CD14-positive monocyte (primary cell): ENCODE results near the gene CXorf65. TPM values are rescaled to one million over a fixed set of nuclear protein-coding genes. Genes with fewer than 3 reads are reported as not detected.

Experiments
- DNase-seq, 3 donors: peaks; one replicate each; pipeline ENCODE4 v3.0.0-alpha.2; 2011 to 2022
- H2AFZ ChIP-seq: 2 replicates; pipeline ENCODE4 v1.6.0; 2012; ENCODE audit warnings: mild to moderate bottlenecking, low read depth, low read length, inconsistent platforms; ENCODE audit not compliant: insufficient read depth, poor library complexity, severe bottlenecking
- H3K27ac ChIP-seq, 2 donors: 1 replicate in 1 of 2; 2 replicates in 1 of 2; pipeline ENCODE4 v1.5.1; 2012 to 2013; ENCODE audit warnings: low read length in 2 of 2, control low read depth in 1 of 2, inconsistent platforms in 1 of 2, low read depth in 1 of 2, mild to moderate bottlenecking in 1 of 2
- H3K27me3 ChIP-seq, 2 donors: one replicate each; pipeline versions ENCODE4 v1.6.0 to v1.6.1; 2011 to 2013; ENCODE audit warnings: low read length in 2 of 2; ENCODE audit not compliant: control insufficient read depth in 2 of 2, insufficient read depth in 2 of 2
- H3K36me3 ChIP-seq, 2 donors: replicated peaks in 1 of 2; 1 replicate in 1 of 2; 2 replicates in 1 of 2; pipeline versions ENCODE4 v1.5.1 to v1.6.1; 2012 to 2013; ENCODE audit warnings: low read length in 2 of 2, control low read depth in 1 of 2, inconsistent platforms in 1 of 2, mild to moderate bottlenecking in 1 of 2; ENCODE audit not compliant: insufficient read depth in 2 of 2, control insufficient read depth in 1 of 2
- H3K4me1 ChIP-seq, 2 donors: 1 replicate in 1 of 2; 2 replicates in 1 of 2; pipeline versions ENCODE4 v1.5.1 to v1.6.1; 2012 to 2013; ENCODE audit warnings: low read length in 2 of 2, control low read depth in 1 of 2, inconsistent platforms in 1 of 2, mild to moderate bottlenecking in 1 of 2, moderate library complexity in 1 of 2; ENCODE audit not compliant: insufficient read depth in 2 of 2, control insufficient read depth in 1 of 2
- H3K4me2 ChIP-seq: replicated peaks from 2 replicates; pipeline ENCODE3; 2012; ENCODE audit warnings: low read length, moderate library complexity, mild to moderate bottlenecking; ENCODE audit not compliant: poor library complexity, severe bottlenecking; ENCODE audit errors: extremely low read depth
- H3K4me3 ChIP-seq, 3 experiments: fragments of 200-600 bp in 1 of 3; sonication (generic) in 1 of 3; replicated peaks in 1 of 3; 1 replicate in 2 of 3; 2 replicates in 1 of 3; pipeline ENCODE4 v1.5.1; 2011 to 2013; ENCODE audit warnings: low read length in 3 of 3, mild to moderate bottlenecking in 3 of 3, control low read depth in 2 of 3, low read depth in 2 of 3, inconsistent platforms in 1 of 3, moderate library complexity in 1 of 3
- H3K79me2 ChIP-seq: 2 replicates; pipeline ENCODE4 v1.6.0; 2012; ENCODE audit warnings: mild to moderate bottlenecking, control low read depth, inconsistent platforms, low read length, moderate library complexity; ENCODE audit not compliant: insufficient read depth
- H3K9ac ChIP-seq: 2 replicates; pipeline ENCODE4 v1.6.0; 2017; ENCODE audit warnings: low read length, mild to moderate bottlenecking; ENCODE audit not compliant: insufficient read depth, poor library complexity, severe bottlenecking
- H3K9me3 ChIP-seq, 2 donors: replicated peaks in 1 of 2; 1 replicate in 1 of 2; 2 replicates in 1 of 2; pipeline versions ENCODE4 v1.5.1 to v1.6.1; 2012 to 2013; ENCODE audit warnings: low read length in 2 of 2, control low read depth in 1 of 2; ENCODE audit not compliant: control insufficient read depth in 1 of 2, insufficient read depth in 1 of 2
- H4K20me1 ChIP-seq: 2 replicates; pipeline ENCODE4 v1.6.0; 2012; ENCODE audit warnings: mild to moderate bottlenecking, low read length, control low read depth, moderate library complexity; ENCODE audit not compliant: insufficient read depth
- H3K27ac Mint-ChIP-seq, 7 donors: one replicate each; pipeline ENCODE4 v1.8.0; 2020; ENCODE audit warnings: mild to moderate bottlenecking in 7 of 7, mixed read lengths in 7 of 7, moderate library complexity in 6 of 7, inconsistent platforms in 2 of 7
- H3K27me3 Mint-ChIP-seq, 3 donors: one replicate each; pipeline ENCODE4 v1.8.0; 2021 to 2022; ENCODE audit warnings: low read depth in 3 of 3, mild to moderate bottlenecking in 3 of 3, mixed read lengths in 3 of 3, moderate library complexity in 3 of 3, inconsistent platforms in 1 of 3
- H3K36me3 Mint-ChIP-seq, 2 donors: one replicate each; pipeline ENCODE4 v1.8.0; 2020; ENCODE audit warnings: mixed read lengths in 2 of 2, inconsistent platforms in 1 of 2, mild to moderate bottlenecking in 1 of 2
- H3K4me1 Mint-ChIP-seq: one replicate; pipeline ENCODE4 v1.8.0; 2020; ENCODE audit warnings: mild to moderate bottlenecking, mixed read lengths
- H3K4me3 Mint-ChIP-seq, 2 donors: one replicate each; pipeline ENCODE4 v1.8.0; 2020; ENCODE audit warnings: mild to moderate bottlenecking in 2 of 2, mixed read lengths in 2 of 2, moderate library complexity in 1 of 2
- H3K9me3 Mint-ChIP-seq, 7 donors: one replicate each; pipeline ENCODE4 v1.8.0; 2020 to 2022; ENCODE audit warnings: mixed read lengths in 7 of 7, mild to moderate bottlenecking in 6 of 7, moderate library complexity in 6 of 7, inconsistent platforms in 2 of 7
- CTCF ChIP-seq: fragments of 200-600 bp; IDR thresholded peaks from one replicate; pipeline ENCODE4 v1.8.0; 2022; ENCODE audit warnings: antibody characterized with exemption, mild to moderate bottlenecking
- WGBS: methylation state at CpG from one replicate; pipeline ENCODE4 v1.1.5; 2013; ENCODE audit warnings: missing lambda C conversion rate; ENCODE audit not compliant: insufficient coverage; 5-methylcytosine and 5-hydroxymethylcytosine counted together
- intact Hi-C, 2 donors: fragments of 100-400 bp; cut with micrococcal nuclease; formaldehyde crosslinking; loops; one replicate each; pipeline versions ENCODE4 v1.15.0 to v1.15.1; 2023
- polyA plus RNA-seq, 3 donors: library from polyadenylated mRNA; depleted of rRNA in 1 of 3; unstranded in 2 of 3; stranded (reverse) in 1 of 3; fragments of 300-500 nt in 2 of 3; fragments of >200 nt in 1 of 3; fragmentation: Illumina TruSeq in 2 of 3; gene quantifications; 1 replicate in 2 of 3; 2 replicates in 1 of 3; pipeline ENCODE4 v1.2.3, GENCODE V29; 2012 to 2021

CXorf65 gene
- polyA plus RNA-seq, 3 donors: 3.8 TPM; not detected in 2

- Histone ChIP-seq H3K4me3 (no peak overlapping the region), H3K79me2 (peaks cover 23% of the 10 kb centered on the region), H3K4me2 (no peak overlapping the region), H3K4me1 (peaks cover 17 to 22% of the 10 kb centered on the region in 2 donors), H2AFZ (no peak overlapping the region), H4K20me1 (no peaks in the 10 kb centered on the region), H3K36me3 (no peaks in the 10 kb centered on the region), H3K9me3 (no peaks in the 10 kb centered on the region), H3K27me3 (no peaks in the 10 kb centered on the region), H3K27ac (no peak overlapping the region), H3K9ac (no peak overlapping the region)
- no peak overlapping the region for H3K4me3 Mint-ChIP-seq
- peaks cover 0 to 6% (median 5%) of the 10 kb centered on the region in 7 donors for H3K9me3 Mint-ChIP-seq
- 90% methylated on average over 2 of the region's 5 CpGs for WGBS
- TF ChIP-seq CTCF: no peak
- H3K27me3 Mint-ChIP-seq: peaks cover 0 to 9% (median 0%) of the 10 kb centered on the region in 3 donors
- H3K27ac Mint-ChIP-seq: no peak overlapping the region
- H3K4me1 Mint-ChIP-seq: peaks cover 28% of the 10 kb centered on the region
- DNase-seq: no peak
- intact Hi-C loops: no loop called here
- H3K36me3 Mint-ChIP-seq: peaks cover 3 to 5% of the 10 kb centered on the region in 2 donors
These were observed 36.0 kb downstream of the CXorf65 start for GRCh38 chrX:71070531-71070930.

GRCh38 chrX:71068044-71068918 is 38.3 kb downstream of the CXorf65 start, which contains the start of gene SNX12:
Gene SNX12 (minus strand): TSS chrX:71068334. CDS start chrX:71068306, 28 bp downstream.
- peaks cover 0 to 6% (median 5%) of the 10 kb centered on the region in 7 donors for H3K9me3 Mint-ChIP-seq
- peak within 1 kb of the TSS; percentile 79 for H2AFZ ChIP-seq
- WGBS: under 1% methylated on average over 39 of the region's 73 CpGs

More at GRCh38 chrX:71068044-71068918, 38.3 kb downstream of the CXorf65 start, which contains the start of gene SNX12:
- Histone ChIP-seq H3K27me3 (no peaks in the 10 kb centered on the region), H4K20me1 (no peaks in the 10 kb centered on the region), H3K9me3 (no peaks in the 10 kb centered on the region), H3K4me1 (peaks cover 13 to 17% of the 10 kb centered on the region in 2 donors), H3K36me3 (no peaks in the 10 kb centered on the region), H3K4me2 (peak within 1 kb of the TSS; percentile 77), H3K9ac (peak within 1 kb of the TSS; percentile 81), H3K27ac (peak within 1 kb of the TSS; percentile 81 to 91), H3K4me3 (peak within 1 kb of the TSS; percentile 71 to 85 (median 85)), H3K79me2 (peaks cover 38% of the 10 kb centered on the region)
- peak within 1 kb of the TSS; percentile 92 to 97 for H3K4me3 Mint-ChIP-seq
- H3K27me3 Mint-ChIP-seq: peaks cover 0 to 9% (median 0%) of the 10 kb centered on the region in 3 donors
- peak within 1 kb of the TSS; percentile 90 to 98 (median 97) for H3K27ac Mint-ChIP-seq
- H3K4me1 Mint-ChIP-seq: peaks cover 27% of the 10 kb centered on the region
- intact Hi-C loops: no loop called here
- H3K36me3 Mint-ChIP-seq: peaks cover 5 to 6% of the 10 kb centered on the region in 2 donors
- TF ChIP-seq CTCF: no peak
- peak; percentile 89 to 90 (median 90) for DNase-seq
